ENCODE data around the gene PDK2. TPM values are rescaled to one million over a fixed set of nuclear protein-coding genes. Genes with fewer than 3 reads are reported as not detected.

PDK2 gene
- total and polyA plus RNA-seq, 10 of the 15 experiments (the other 5 are each of a cell fraction or from before 2014, with no cell fraction given) = 0.98 to 22.6 (median 12.3) TPM

DNA sequence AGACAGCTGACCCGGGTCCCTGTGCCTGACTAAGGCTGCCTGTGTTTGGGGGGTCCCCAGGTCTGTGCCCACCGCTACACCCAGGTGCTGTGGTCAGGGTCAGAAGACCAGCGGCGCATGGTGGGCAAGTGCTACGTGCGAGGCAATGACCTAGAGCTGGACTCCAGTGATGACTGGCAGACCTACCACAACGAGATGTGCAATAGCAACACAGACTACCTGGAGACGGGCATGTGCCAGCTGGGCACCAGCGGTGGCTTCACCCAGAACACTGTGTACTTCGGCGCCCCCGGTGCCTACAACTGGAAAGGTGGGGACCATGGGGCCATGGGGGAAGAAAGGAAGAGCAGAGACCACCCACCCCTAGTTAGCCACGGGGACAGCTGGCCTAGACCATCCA is 27.2 kb upstream of the PDK2 start (continued):
- TF ChIP-seq PAX5 (IDR thresholded peaks at IDR 0.05; ENCODE audit: borderline replicate concordance, low read depth, low read length) (no peak), SREBF2 (IDR thresholded peaks at IDR 0.05; ENCODE audit: low read length) (no peak), STAT3 (IDR thresholded peaks at IDR 0.05; ENCODE audit: low read depth, low read length) (no peak)
- TF ChIP-seq, protein P1, sequence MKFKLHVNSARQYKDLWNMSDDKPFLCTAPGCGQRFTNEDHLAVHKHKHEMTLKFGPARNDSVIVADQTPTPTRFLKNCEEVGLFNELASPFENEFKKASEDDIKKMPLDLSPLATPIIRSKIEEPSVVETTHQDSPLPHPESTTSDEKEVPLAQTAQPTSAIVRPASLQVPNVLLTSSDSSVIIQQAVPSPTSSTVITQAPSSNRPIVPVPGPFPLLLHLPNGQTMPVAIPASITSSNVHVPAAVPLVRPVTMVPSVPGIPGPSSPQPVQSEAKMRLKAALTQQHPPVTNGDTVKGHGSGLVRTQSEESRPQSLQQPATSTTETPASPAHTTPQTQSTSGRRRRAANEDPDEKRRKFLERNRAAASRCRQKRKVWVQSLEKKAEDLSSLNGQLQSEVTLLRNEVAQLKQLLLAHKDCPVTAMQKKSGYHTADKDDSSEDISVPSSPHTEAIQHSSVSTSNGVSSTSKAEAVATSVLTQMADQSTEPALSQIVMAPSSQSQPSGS (IDR thresholded peaks at IDR 0.05; ENCODE audit: low read length) = no peak

DNA sequence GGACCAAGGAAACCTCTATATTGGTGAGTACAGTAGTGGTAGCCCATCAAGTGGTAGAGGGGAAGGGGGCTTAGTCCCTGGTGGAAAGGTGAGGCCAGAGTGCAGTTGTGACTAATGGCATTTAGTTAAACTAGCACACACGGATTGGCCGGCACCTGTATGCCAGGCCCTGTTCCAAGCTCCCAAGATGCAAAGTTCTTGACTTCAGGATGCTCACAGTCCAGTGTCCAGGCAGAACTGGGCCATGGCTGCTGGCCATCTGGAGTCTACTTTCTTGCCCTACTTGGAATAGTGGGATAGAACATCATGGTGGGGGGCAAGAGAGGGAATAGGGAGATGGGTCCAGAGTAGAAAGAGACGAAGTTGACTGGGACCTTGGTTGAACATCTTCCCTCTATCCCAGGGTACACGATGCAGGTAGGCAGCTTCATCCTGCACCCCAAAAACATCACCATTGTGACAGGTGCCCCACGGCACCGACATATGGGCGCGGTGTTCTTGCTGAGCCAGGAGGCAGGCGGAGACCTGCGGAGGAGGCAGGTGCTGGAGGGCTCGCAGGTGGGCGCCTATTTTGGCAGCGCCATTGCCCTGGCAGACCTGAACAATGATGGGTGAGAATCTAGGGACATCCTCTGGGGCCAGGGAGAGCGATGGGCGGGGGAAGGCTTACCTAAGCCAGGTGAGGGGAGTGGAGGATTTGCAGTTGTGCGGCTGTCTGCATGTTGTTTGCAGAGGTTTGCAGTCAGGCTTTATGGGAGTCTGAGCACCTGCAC is 24.1 kb upstream of the PDK2 start:
- H4K20me1 ChIP-seq (ENCODE audit: control insufficient read depth, insufficient read depth) = no peaks in the 10 kb centered on the region
- intact Hi-C loops (cut with micrococcal nuclease; ENCODE audit: unreplicated experiment) = no loop called here
- no peak for DNase-seq (ENCODE audit: low read depth, low spot score)
- H3K4me2 ChIP-seq (ENCODE audit: control insufficient read depth, insufficient read depth) = no peak overlapping the region
- no peak for ATAC-seq
- ChIA-PET RAD21 (ENCODE audit: unreplicated experiment) (no interaction called here), CTCF (interaction anchor here (1.9 kb wide), 1 partner anchor 17 kb away, joined by 6 read pairs; no protein-coding TSS in a partner anchor), POLR2A (no interaction called here), SMC1A (ENCODE audit: uncharacterized antibody, unreplicated experiment) (no interaction called here)
- H3K79me2 ChIP-seq (ENCODE audit: control insufficient read depth, insufficient read depth, low read length) = no peaks in the 10 kb centered on the region
- no peaks in the 10 kb centered on the region; the same call in 2 of the 3 replicates for H3K9me3 ChIP-seq (replicated peaks; ENCODE audit: control insufficient read depth, insufficient read depth, low read length)
- H3K27ac ChIP-seq (ENCODE audit: control insufficient read depth, insufficient read depth) = no peak overlapping the region
- no peaks in the 10 kb centered on the region for H3K4me1 ChIP-seq (ENCODE audit: control insufficient read depth, insufficient read depth, low read length)
- H3K9ac ChIP-seq (ENCODE audit: control insufficient read depth, insufficient read depth, low read length) = no peak overlapping the region
- peaks cover 0 to 2% of the 10 kb centered on the region in 2 experiments; a peak in 2 of 4 replicates for H3K36me3 ChIP-seq (ENCODE audit: control insufficient read depth in 2 of 2, insufficient read depth in 2 of 2, low read length in 1 of 2)
- H3K27me3 ChIP-seq (replicated peaks in 1 of 2; ENCODE audit: control insufficient read depth in 2 of 2, insufficient read depth in 2 of 2, low read length in 1 of 2) = no peaks in the 10 kb centered on the region
- no peak overlapping the region for H2AFZ ChIP-seq (ENCODE audit: control insufficient read depth, low read depth, low read length)
- no peak overlapping the region for H3K4me3 ChIP-seq
- FAIRE-seq = no peak
- BruUV-seq (replicated peaks) = no TSS peak
- WGBS (ENCODE audit: insufficient coverage, insufficient replicate concordance, low lambda C conversion rate, missing lambda C conversion rate) = 94% methylated on average over 16 of the region's 16 CpGs
- in situ Hi-C loops (cut with MboI) = no loop called here
- no peak for TF ChIP-seq CBX3 (IDR thresholded peaks at IDR 0.05; ENCODE audit: borderline replicate concordance, low read depth)
- TF ChIP-seq, protein P2, sequence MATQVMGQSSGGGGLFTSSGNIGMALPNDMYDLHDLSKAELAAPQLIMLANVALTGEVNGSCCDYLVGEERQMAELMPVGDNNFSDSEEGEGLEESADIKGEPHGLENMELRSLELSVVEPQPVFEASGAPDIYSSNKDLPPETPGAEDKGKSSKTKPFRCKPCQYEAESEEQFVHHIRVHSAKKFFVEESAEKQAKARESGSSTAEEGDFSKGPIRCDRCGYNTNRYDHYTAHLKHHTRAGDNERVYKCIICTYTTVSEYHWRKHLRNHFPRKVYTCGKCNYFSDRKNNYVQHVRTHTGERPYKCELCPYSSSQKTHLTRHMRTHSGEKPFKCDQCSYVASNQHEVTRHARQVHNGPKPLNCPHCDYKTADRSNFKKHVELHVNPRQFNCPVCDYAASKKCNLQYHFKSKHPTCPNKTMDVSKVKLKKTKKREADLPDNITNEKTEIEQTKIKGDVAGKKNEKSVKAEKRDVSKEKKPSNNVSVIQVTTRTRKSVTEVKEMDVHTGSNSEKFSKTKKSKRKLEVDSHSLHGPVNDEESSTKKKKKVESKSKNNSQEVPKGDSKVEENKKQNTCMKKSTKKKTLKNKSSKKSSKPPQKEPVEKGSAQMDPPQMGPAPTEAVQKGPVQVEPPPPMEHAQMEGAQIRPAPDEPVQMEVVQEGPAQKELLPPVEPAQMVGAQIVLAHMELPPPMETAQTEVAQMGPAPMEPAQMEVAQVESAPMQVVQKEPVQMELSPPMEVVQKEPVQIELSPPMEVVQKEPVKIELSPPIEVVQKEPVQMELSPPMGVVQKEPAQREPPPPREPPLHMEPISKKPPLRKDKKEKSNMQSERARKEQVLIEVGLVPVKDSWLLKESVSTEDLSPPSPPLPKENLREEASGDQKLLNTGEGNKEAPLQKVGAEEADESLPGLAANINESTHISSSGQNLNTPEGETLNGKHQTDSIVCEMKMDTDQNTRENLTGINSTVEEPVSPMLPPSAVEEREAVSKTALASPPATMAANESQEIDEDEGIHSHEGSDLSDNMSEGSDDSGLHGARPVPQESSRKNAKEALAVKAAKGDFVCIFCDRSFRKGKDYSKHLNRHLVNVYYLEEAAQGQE (IDR thresholded peaks at IDR 0.05; ENCODE audit: low read depth, low read length) = no peak
- no peak for TF ChIP-seq ASH2L (IDR thresholded peaks at IDR 0.05; ENCODE audit: borderline replicate concordance, low read depth)
- TF ChIP-seq CBFB (IDR thresholded peaks at IDR 0.05; ENCODE audit: low read depth) = no peak
- TF ChIP-seq, protein P3, sequence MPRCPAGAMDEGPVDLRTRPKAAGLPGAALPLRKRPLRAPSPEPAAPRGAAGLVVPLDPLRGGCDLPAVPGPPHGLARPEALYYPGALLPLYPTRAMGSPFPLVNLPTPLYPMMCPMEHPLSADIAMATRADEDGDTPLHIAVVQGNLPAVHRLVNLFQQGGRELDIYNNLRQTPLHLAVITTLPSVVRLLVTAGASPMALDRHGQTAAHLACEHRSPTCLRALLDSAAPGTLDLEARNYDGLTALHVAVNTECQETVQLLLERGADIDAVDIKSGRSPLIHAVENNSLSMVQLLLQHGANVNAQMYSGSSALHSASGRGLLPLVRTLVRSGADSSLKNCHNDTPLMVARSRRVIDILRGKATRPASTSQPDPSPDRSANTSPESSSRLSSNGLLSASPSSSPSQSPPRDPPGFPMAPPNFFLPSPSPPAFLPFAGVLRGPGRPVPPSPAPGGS (IDR thresholded peaks at IDR 0.05; ENCODE audit: borderline replicate concordance, insufficient read depth, low read depth, low read length, poor library complexity, severe bottlenecking) = no peak
- TF ChIP-seq, protein P4, sequence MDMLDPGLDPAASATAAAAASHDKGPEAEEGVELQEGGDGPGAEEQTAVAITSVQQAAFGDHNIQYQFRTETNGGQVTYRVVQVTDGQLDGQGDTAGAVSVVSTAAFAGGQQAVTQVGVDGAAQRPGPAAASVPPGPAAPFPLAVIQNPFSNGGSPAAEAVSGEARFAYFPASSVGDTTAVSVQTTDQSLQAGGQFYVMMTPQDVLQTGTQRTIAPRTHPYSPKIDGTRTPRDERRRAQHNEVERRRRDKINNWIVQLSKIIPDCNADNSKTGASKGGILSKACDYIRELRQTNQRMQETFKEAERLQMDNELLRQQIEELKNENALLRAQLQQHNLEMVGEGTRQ (IDR thresholded peaks at IDR 0.05; ENCODE audit: borderline replicate concordance, low read depth, low read length) = no peak
- TF ChIP-seq SIN3A (IDR thresholded peaks at IDR 0.05; ENCODE audit: low read depth, low read length) = no peak
- no peak for TF ChIP-seq ZNF622 (IDR thresholded peaks at IDR 0.05)
- TF ChIP-seq SMC3 (IDR thresholded peaks at IDR 0.05; ENCODE audit: borderline replicate concordance, low read length) = no peak
- TF ChIP-seq ZNF384 (IDR thresholded peaks at IDR 0.05; ENCODE audit: borderline replicate concordance, low read depth, low read length) = no peak
